ENCODE data around the gene CORO2A.
"Not testable (repeated sequence)": the region's sequence is repeated elsewhere in the genome, so short reads cannot be mapped to it uniquely, and the experiment has no call there.

GRCh38 chr9:98090674-98091073 lies 101.8 kb downstream of the CORO2A start:
- TF ChIP-seq, protein P1, sequence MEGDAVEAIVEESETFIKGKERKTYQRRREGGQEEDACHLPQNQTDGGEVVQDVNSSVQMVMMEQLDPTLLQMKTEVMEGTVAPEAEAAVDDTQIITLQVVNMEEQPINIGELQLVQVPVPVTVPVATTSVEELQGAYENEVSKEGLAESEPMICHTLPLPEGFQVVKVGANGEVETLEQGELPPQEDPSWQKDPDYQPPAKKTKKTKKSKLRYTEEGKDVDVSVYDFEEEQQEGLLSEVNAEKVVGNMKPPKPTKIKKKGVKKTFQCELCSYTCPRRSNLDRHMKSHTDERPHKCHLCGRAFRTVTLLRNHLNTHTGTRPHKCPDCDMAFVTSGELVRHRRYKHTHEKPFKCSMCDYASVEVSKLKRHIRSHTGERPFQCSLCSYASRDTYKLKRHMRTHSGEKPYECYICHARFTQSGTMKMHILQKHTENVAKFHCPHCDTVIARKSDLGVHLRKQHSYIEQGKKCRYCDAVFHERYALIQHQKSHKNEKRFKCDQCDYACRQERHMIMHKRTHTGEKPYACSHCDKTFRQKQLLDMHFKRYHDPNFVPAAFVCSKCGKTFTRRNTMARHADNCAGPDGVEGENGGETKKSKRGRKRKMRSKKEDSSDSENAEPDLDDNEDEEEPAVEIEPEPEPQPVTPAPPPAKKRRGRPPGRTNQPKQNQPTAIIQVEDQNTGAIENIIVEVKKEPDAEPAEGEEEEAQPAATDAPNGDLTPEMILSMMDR (IDR thresholded peaks at IDR 0.05), result not testable (repeated sequence)
- TF ChIP-seq EP300 (IDR thresholded peaks at IDR 0.05); POLR2A (IDR thresholded peaks at IDR 0.05; ENCODE audit: low read depth); POLR2AphosphoS5 (IDR thresholded peaks at IDR 0.05): not testable (repeated sequence)

All from esophagus muscularis mucosa (tissue), 4 donors.